GM12864 (cell line): Measurements from ENCODE around the gene MPL.

Experiments
- DNase-seq: peaks from one replicate; pipeline ENCODE4 v3.0.0-alpha.2; 2011; ENCODE audit warnings: low read depth
- H3K4me3 ChIP-seq: 2 replicates; pipeline ENCODE4 v1.5.1; 2011; ENCODE audit warnings: mild to moderate bottlenecking, low read depth, low read length, control low read depth
- CTCF ChIP-seq: IDR thresholded peaks from 2 replicates; pipeline ENCODE4 v1.5.1; 2011; ENCODE audit warnings: low read depth, mild to moderate bottlenecking, moderate library complexity, low read length, control low read depth, inconsistent platforms; ENCODE audit errors: missing control alignments

MPL gene

GRCh38 chr1:43352881-43353280 lies 15.3 kb downstream of the MPL start:
- TF ChIP-seq CTCF, result no peak
- no peak overlapping the region for H3K4me3 ChIP-seq
- DNase-seq, result no peak

GRCh38 chr1:43354471-43354870 lies 16.9 kb downstream of the MPL start:
- H3K4me3 ChIP-seq, result no peak overlapping the region
- DNase-seq, result no peak
- no peak for TF ChIP-seq CTCF

- H3K4me3 ChIP-seq, result no peak overlapping the region
- no peak for DNase-seq
- no peak for TF ChIP-seq CTCF
Measured at GRCh38 chr1:43354936-43355335, 17.3 kb downstream of the MPL start.

- no peak for DNase-seq
- no peak overlapping the region for H3K4me3 ChIP-seq
- TF ChIP-seq CTCF, result no peak
Measured at GRCh38 chr1:43357251-43357650, 19.6 kb downstream of the MPL start.

GRCh38 chr1:43358121-43358745 lies 20.6 kb downstream of the MPL start:
- TF ChIP-seq CTCF, result peak; percentile 61
- DNase-seq, result peak; percentile 30

GRCh38 chr1:43358746-43359693 lies 21.4 kb downstream of the MPL start, which contains the start of gene CDC20:
TSS of gene CDC20 (plus strand) at chr1:43358981. CDS start at chr1:43359216, 235 bp downstream.
- TF ChIP-seq CTCF, result no peak
- peak; percentile 89 for DNase-seq
- H3K4me3 ChIP-seq, result peak within 1 kb of the TSS; percentile 88

More at GRCh38 chr1:43358121-43358745, 20.6 kb downstream of the MPL start:
- H3K4me3 ChIP-seq, result peak overlapping the region; percentile 62
